SK-MEL-5 (cell line): ENCODE results near the gene GRM1. TPM values are rescaled to one million over a fixed set of nuclear protein-coding genes. Genes with fewer than 3 reads are reported as not detected.

ENCODE experiments used
- DNase-seq: peaks from one replicate; pipeline ENCODE4 v3.0.0-alpha.2; 2016; ENCODE audit warnings: low read depth, low spot score
- in situ Hi-C: cut with HindIII; loops from 2 replicates; pipeline ENCODE4 v1.10.0; 2016; ENCODE audit warnings: low sequenced_read_pairs, high pct_unique_total_duplicates, low pct_unique_long_range_greater_than_20kb
- total RNA-seq: library from RNA; depleted of rRNA; stranded (reverse); fragments of >200 nt; shearing (Covaris generic); gene quantifications from 2 replicates; pipeline ENCODE4 v1.2.3, GENCODE V29; 2014

The GRM1 gene
- total RNA-seq, 1 experiment from 2014 or later, result 0.26 TPM

DNA sequence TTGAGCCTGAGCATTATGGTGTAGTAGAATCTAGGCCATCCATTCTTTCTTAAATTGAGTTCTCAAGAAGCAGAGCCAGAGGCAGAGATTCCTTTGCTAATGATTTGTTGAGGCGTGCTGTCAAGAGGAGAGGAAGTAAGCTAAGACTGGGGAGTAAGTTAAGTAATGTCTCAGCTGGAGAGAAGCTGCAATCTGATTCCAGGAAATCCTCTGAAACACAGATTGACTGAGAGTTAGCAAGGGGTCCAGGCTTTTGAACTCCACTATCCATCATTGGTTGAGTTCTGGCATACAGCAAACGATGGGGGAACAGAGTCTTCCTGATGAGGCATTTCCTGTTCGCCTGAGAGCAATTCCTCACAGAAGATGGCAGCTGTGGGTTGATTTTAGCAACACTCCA, 307.3 kb downstream of the GRM1 start:
- DNase-seq, result no peak
- in situ Hi-C loops, result no loop called here

DNA sequence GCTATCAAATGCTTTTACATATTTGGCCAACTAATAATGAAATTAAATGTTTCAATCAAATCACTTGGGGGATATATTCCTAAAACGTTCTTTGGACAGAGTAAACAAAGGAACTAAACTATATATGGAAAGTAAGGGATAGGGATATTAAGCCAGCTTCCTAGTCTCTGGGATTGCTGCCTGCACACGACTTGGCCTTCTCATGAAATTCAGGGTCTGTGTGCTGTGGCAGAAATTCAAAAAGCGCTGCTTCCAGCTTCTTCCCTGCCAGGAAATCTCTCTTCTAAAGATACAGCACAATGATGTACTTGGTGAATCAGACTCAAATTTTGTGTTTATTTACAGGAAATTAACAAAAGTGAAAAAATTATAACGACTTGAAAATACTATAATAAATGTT, 308.5 kb downstream of the GRM1 start:
- in situ Hi-C loops, result no loop called here
- no peak for DNase-seq

DNA sequence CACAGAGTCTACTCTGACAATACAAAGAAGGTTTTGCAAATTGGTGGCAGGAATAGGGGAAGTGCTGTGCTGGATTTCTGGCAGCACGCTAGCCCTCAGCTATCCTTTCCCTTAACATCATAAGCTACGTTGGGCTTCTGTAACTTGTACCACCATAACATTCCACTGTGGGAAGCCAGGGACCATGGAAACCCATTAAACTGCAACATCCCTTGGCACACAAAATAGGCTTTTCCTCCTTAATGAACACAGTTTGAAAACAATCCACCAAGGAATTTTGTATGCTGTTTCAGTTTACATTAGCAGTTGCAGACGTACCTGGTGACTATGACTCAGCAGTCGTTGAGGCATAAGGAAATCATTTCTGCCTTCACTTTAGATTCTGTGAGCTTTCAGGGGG, 310.9 kb downstream of the GRM1 start:
- in situ Hi-C loops, result no loop called here
- peak; percentile 25 for DNase-seq

DNA sequence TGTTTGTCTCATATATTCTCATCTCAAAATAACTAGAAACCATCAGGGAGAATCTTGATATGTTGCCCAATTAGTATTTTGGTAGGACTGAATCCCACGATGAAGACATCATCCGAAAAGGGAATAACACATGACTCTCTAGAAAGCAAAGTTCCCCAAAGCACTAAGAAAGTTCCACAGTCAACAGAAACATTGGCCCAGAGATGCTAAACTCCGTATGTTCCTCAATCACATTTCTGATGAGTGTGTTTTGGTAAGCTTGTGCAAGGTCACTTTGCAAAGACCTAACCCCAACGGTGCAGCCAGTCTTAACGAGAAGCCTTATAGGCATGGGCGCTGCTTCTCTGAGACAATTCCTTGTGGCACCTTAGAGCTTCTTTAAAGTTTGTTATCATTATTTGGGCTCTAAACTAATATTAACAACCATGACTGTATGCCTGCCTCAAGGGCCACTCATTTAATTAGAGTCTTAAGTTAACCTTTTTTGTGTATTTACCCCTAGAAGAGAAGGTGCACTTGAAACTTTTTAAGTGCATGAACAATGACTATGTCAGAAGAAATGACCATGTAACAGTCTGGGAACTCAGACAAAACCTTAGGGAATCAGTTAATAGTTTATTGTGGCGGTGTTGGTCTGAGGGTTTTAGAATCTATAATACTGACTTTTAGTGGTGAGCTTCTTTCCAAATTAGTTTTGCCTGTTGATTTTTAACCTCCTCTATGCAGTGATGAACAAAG, 312.8 kb downstream of the GRM1 start:
- in situ Hi-C loops, result no loop called here

DNA sequence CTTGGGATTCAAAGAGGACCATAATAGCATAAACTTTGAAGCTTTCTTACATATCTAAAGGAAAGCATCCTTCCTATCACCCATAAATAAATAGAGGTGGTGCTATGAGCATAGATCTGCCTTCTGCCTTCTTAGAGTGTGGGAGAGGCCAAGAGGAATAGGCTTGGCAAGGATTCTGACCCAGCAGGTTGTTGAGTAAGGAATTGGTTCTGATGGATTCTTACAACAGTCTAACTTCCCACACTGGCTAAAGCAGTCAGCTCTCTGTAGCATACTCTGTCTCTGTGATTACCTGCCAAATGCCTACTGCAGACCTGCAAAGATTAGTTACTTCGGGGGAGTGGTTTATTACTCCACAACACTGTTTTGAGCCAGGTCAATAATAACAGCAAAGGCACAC, 316.7 kb downstream of the GRM1 start:
- in situ Hi-C loops, result no loop called here
- DNase-seq, result no peak

More for the DNA sequence above, 312.8 kb downstream of the GRM1 start:
- DNase-seq, result no peak

DNA sequence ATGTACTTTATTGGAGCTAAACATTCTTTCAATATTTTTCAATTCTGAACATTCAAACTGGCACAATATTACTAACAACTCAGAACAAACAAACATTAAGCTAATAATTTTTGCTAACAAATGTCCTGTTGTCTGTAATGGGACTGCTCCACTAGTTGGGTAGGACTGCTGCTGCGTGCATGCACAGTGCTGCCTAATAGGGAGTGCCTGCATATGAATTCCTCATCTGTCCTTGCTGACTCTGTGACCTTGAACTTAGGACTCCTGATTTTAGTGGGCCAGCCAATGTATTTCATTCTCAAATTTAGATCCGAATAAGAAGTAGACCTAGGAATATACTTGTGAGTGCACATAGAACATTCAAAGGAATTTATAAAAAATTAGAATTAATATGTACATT, 318.2 kb downstream of the GRM1 start:
- in situ Hi-C loops, result no loop called here
- no peak for DNase-seq

DNA sequence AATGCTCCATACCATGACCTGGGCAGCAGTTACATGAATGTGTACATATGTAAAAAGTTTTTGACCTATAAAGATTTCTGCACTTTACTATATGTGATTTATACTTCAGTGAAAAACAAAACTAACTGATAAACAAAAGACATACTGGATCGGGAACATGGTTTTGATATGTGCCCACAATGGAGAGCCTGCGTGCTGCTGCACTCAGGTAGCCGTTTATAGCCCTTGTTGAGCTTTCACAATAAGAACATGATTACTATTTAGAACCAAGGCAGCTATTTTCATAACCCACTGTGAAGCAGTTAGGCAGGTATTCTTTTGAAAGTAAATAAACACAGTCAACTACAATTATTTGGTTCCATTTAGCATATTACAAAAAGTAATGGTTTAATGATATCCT, 318.8 kb downstream of the GRM1 start:
- DNase-seq, result no peak

DNA sequence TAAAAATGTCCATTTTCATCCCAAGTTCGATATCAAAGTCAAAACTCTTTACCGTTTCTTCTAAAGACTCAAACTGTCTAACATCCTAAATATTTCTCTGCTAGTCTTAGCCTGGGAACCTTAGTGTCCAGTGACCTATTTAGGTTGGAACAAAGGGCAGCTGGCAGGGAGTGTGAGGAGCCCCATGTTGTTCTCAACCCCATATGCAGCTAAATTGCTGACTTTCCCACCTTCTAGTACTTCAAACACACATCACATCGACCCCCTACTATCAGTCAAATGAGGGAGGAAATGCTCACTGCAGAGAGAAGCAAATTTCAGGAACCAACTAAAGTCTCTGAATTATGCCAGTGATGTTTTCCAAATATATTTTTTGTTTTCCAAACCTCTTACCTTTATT, 322.2 kb downstream of the GRM1 start:
- in situ Hi-C loops, result no loop called here
- no peak for DNase-seq

More for the DNA sequence above, 318.8 kb downstream of the GRM1 start:
- in situ Hi-C loops, result no loop called here

DNA sequence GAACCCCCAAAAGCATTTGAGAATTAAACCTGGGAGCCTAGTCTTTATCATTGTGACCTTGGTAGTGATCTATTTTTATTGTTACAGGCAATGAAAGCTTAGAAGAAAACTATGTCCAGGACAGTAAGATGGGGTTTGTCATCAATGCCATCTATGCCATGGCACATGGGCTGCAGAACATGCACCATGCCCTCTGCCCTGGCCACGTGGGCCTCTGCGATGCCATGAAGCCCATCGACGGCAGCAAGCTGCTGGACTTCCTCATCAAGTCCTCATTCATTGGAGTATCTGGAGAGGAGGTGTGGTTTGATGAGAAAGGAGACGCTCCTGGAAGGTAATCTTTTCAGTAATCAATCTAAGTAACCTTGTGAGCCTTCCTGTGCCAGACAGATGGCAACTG, 323.3 kb downstream of the GRM1 start:
- DNase-seq, result no peak
- in situ Hi-C loops, result no loop called here

DNA sequence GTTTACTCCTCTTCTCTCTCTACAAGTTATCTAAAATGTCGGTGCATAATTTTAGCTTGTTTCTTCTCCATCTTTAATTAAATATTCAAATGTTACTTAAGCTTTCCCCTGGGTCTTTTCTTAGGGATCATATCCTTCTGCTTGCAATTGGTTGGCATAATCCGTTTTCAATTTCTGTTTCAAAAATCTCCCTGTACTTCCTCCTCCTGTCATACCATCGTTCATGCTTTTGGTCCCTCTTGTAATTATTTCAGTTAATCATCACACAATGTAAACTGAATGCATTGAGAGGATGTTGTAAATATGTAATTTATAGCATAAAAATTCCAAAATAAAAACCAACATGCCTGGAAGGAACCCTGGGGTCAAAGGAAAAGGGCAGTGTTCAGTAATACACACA, 325.6 kb downstream of the GRM1 start:
- no peak for DNase-seq
- in situ Hi-C loops, result no loop called here

DNA sequence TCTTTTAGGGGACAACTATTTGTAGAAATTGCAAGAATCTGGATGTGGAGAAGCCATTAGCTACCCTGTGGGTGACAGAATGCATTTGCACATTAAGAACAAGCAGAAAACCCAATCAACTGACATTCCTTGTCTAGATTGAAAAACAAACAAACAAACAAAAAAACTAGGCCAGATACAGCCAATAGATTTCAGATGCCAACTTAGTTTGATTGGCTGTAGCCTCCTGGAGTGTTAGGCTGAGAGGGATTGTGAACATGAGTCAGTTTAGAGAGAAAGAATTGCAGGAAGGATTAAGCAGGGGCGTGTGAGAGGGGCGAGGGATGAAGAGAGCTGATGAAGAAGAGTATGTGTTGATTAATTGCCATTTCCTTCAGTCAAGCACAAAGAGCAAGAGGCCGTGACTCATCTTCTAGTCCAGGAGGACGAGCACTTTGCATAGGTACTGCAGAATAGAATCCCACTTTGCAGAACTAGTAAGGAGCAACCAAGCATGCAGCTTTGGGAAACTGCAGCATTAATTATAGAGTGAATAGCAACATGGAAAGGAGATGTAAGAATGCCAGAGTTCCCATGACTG, 326.7 kb downstream of the GRM1 start:
- in situ Hi-C loops, result no loop called here

DNA sequence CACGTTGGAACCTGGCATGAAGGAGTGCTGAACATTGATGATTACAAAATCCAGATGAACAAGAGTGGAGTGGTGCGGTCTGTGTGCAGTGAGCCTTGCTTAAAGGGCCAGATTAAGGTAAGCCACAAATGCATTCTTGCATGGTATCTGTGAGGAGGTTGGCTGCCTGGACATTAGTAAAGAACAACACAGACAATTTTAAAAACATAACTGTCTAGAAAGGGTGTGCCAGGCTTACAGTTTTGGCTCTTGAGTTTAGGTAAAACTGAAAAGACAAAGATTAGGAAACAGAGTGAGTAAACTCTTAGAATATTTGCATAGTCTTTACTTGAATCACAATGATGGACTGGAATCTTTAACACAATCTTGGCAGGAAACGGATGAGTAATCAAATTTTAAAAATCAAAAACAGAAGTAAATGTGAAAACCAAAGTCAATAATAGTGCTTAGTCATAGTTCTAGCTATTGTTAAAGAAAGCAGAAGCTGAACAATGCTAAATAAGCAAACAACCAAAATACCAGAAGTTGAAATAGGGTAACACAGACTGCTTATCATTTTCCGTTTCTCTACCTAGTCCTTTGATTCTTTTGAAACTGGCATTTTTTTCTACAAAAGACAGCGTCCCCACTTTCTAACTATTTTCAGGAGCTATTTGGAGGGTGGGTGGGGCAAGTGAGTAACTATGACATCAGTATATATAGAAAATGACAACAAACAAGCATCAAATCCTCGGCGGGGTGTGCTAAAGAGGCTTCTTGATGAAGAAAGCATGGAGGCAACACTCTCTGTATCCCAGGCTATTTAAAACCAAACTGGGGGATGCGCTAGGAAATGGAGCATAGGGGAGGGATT, 328.9 kb downstream of the GRM1 start:
- DNase-seq, result no peak
- in situ Hi-C loops, result no loop called here

More for the DNA sequence above, 326.7 kb downstream of the GRM1 start:
- DNase-seq, result no peak

DNA sequence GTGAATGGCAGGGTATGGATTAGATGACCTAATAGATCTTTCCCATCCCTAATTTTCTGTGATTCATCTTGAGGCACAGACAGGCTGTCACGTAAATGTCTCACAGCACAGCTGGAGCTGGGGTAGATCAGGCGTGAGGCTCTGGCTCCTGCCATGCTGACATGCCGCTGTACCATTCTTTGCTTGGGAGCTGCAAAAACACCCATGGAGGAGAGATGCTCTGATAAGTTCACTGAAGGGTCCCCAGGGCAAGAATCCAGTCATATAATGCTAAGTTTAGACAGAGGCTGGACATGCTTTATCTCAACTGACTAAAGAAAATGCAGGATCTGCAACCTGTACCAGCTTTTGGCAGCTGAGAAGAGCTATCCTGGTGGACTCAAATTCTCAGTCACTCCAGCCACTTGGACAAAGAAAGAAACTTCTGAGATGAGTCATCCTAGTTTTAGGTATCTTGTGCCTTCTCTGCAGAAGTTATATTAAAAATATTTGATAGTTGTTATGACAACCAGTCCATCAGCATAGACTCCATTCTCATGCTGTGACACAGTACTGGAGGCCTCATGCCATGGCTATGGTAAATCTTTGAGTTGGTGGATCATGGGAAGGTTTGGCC, 329.7 kb downstream of the GRM1 start:
- no peak for DNase-seq
- in situ Hi-C loops, result no loop called here

DNA sequence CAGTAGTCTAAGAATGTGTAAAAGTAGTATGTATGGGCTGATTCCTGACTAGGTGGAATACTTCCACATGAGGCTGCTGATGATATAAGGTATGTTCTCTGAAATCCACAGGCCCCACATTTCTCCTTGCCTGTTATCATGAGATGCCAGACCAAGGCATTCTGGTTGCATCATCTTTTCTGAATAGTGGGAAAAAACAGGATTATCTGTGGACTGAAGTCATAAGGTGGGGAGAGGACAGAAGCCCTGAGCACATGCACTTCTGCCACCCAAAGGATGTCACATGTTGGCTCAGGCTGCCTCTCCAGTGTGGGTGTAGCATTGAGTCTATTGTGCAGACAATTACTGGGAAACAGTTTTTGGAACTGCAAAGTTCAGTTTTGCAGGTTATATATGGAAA, 330.3 kb downstream of the GRM1 start:
- in situ Hi-C loops, result no loop called here
- no peak for DNase-seq

DNA sequence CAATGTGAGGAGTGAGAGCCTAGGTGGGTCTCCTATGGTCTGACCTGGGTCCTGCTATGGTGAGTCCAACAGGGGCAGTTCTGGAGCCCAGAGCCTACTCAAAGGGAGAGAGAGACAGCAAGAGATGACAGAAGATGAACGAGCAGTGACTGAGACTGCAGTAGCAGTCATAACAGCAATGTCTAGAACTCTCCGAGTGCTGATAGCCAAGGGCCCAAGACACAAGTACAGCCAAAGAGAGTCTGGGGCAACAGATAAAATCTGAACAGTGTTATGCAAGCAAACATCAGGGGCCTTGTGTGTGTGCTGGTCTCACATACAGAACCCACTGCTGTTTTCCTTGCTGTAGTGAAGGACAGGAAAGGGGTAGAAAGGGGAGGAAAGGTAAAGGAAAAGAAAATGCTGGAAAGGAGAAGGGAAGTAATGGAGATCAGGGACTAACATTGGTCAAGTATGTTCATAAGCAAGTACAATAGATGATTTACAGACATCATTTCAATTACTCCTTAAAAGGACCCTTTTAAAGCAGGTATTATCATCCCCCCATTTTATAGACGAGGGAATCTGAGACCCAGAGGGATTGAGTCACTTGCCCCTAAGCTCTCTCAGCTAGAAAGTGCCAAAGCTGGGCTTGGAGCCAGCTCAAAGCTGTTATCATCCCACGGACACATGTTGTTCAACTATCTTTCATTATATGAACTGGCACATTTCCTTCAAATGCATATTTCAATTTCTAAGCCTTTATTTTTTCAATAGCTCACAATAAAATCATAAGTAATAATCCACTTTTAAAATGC, 332.5 kb downstream of the GRM1 start:
- in situ Hi-C loops, result no loop called here
- DNase-seq, result no peak

DNA sequence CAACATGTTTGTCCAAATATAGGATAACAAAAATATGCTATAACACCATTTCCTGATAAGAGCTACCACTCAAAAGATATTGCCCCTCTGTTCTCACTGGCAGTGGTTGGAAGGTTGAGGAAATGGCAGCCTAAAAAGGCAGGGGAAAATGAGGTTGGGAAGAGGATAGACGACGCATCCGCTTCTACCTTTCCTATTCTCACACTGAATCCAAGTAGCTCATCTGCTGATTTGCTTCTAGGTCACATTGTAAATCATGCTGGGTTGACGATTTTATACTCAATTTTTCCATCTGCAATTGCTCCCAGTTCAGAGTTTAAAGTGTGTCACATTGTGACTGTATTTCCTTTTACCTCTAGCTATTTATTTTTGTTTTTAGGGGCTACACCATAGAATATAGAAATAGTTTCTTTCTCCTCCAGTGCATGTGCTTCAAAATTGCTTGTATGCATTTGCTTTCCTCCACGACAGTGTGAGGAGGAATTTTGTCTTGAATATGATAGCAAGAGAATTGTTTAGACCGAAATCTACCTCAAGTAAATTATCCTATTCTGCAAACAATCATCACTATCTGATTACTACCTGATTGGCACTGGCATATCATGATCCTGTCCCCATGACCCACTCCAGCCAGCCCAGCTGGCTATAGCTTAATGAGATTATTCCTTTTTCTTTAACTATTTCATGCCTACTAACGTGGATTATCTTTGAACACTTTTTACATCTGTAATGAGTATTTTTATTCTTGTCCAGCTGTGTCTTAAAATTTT, 335.2 kb downstream of the GRM1 start:
- in situ Hi-C loops, result no loop called here
- DNase-seq, result no peak
